ENCODE data around the gene TF. TPM values are rescaled to one million over a fixed set of nuclear protein-coding genes. Genes with fewer than 3 reads are reported as not detected.

Gene TF
- total and polyA plus RNA-seq, 2 experiments from 2014 or later = 0.05 TPM; not detected in 1

- Histone ChIP-seq H3K9ac (no peak overlapping the region), H3K27me3 (replicated peaks; ENCODE audit: insufficient read depth) (0 out of 2 replicates have a peak, but pooled peaks cover 3% of the 10 kb centered on the region), H3K4me3 (no peak overlapping the region), H4K20me1 (ENCODE audit: insufficient read depth) (no peaks in the 10 kb centered on the region), H3K4me1 (ENCODE audit: insufficient read depth) (no peaks in the 10 kb centered on the region), H3K9me3 (ENCODE audit: low read depth) (no peaks in the 10 kb centered on the region), H3K36me3 (ENCODE audit: low read depth) (no peaks in the 10 kb centered on the region), H3K9me2 (ENCODE audit: insufficient read depth) (no peaks in the 10 kb centered on the region), H3F3A (ENCODE audit: insufficient read depth) (no peaks in the 10 kb centered on the region), H3K4me2 (ENCODE audit: unreplicated experiment) (no peak overlapping the region), H2AFZ (no peak overlapping the region), H3K27ac (no peak overlapping the region), H3K79me2 (ENCODE audit: insufficient read depth) (no peaks in the 10 kb centered on the region)
- no peak for DNase-seq
- 41 to 43% methylated on average over 10 of the region's 10 CpGs for WGBS, 2 experiments (ENCODE audit: low coverage in 1 of 2, low lambda C conversion rate in 2 of 2, missing lambda C conversion rate in 2 of 2)
- in situ Hi-C loops (cut with MboI) = no loop called here
- TF ChIP-seq EZH2phosphoT487 (IDR thresholded peaks at IDR 0.05; ENCODE audit: insufficient read depth, low read depth) (no peak), EZH2 (IDR thresholded peaks at IDR 0.05; ENCODE audit: insufficient read depth, poor library complexity, severe bottlenecking) (no peak)
Measured at GRCh38 chr3:133754973-133755828, 9.0 kb downstream of the TF start.

GRCh38 chr3:133756716-133757694 is 10.8 kb downstream of the TF start:
- H3K9ac ChIP-seq = no peak overlapping the region
- H4K20me1 ChIP-seq (ENCODE audit: insufficient read depth) = no peaks in the 10 kb centered on the region
- H3K4me3 ChIP-seq = no peak overlapping the region
- in situ Hi-C loops (cut with MboI) = no loop called here
- H3K27ac ChIP-seq = no peak overlapping the region
- no peaks in the 10 kb centered on the region for H3K79me2 ChIP-seq (ENCODE audit: insufficient read depth)
- H3K9me3 ChIP-seq (ENCODE audit: low read depth) = no peaks in the 10 kb centered on the region
- H3F3A ChIP-seq (ENCODE audit: insufficient read depth) = no peaks in the 10 kb centered on the region
- no peak for DNase-seq
- no peaks in the 10 kb centered on the region for H3K4me1 ChIP-seq (ENCODE audit: insufficient read depth)
- H3K27me3 ChIP-seq (replicated peaks; ENCODE audit: insufficient read depth) = 0 out of 2 replicates have a peak, but pooled peaks cover 8% of the 10 kb centered on the region
- 74 to 82% methylated on average over 18 to 20 of the region's 20 CpGs for WGBS, 2 experiments (ENCODE audit: low coverage in 1 of 2, low lambda C conversion rate in 2 of 2, missing lambda C conversion rate in 2 of 2)
- no peaks in the 10 kb centered on the region for H3K36me3 ChIP-seq (ENCODE audit: low read depth)
- H2AFZ ChIP-seq = no peak overlapping the region
- no peak for TF ChIP-seq EZH2phosphoT487 (IDR thresholded peaks at IDR 0.05; ENCODE audit: insufficient read depth, low read depth)
- no peak for TF ChIP-seq EZH2 (IDR thresholded peaks at IDR 0.05; ENCODE audit: insufficient read depth, poor library complexity, severe bottlenecking)
- no peak overlapping the region for H3K4me2 ChIP-seq (ENCODE audit: unreplicated experiment)
- no peaks in the 10 kb centered on the region for H3K9me2 ChIP-seq (ENCODE audit: insufficient read depth)

GRCh38 chr3:133757701-133758567 is 11.7 kb downstream of the TF start:
- H3K9me2 ChIP-seq (ENCODE audit: insufficient read depth) = no peaks in the 10 kb centered on the region
- 0 out of 2 replicates have a peak, but pooled peaks cover 8% of the 10 kb centered on the region for H3K27me3 ChIP-seq (replicated peaks; ENCODE audit: insufficient read depth)
- H2AFZ ChIP-seq = no peak overlapping the region
- H3K36me3 ChIP-seq (ENCODE audit: low read depth) = no peaks in the 10 kb centered on the region
- TF ChIP-seq EZH2 (IDR thresholded peaks at IDR 0.05; ENCODE audit: insufficient read depth, poor library complexity, severe bottlenecking) = no peak
- TF ChIP-seq EZH2phosphoT487 (IDR thresholded peaks at IDR 0.05; ENCODE audit: insufficient read depth, low read depth) = no peak
- H3K4me2 ChIP-seq (ENCODE audit: unreplicated experiment) = no peak overlapping the region
- no peak overlapping the region for H3K9ac ChIP-seq
- H3F3A ChIP-seq (ENCODE audit: insufficient read depth) = no peaks in the 10 kb centered on the region
- no peaks in the 10 kb centered on the region for H3K4me1 ChIP-seq (ENCODE audit: insufficient read depth)
- no peak for DNase-seq
- H3K79me2 ChIP-seq (ENCODE audit: insufficient read depth) = no peaks in the 10 kb centered on the region
- 49 to 53% methylated on average over 6 of the region's 6 CpGs for WGBS, 2 experiments (ENCODE audit: low coverage in 1 of 2, low lambda C conversion rate in 2 of 2, missing lambda C conversion rate in 2 of 2)
- no peaks in the 10 kb centered on the region for H4K20me1 ChIP-seq (ENCODE audit: insufficient read depth)
- no peak overlapping the region for H3K27ac ChIP-seq
- H3K4me3 ChIP-seq = no peak overlapping the region
- in situ Hi-C loops (cut with MboI) = no loop called here
- H3K9me3 ChIP-seq (ENCODE audit: low read depth) = no peaks in the 10 kb centered on the region

All from GM23248 (cell line).